H1 (cell line): ENCODE results near the gene RPTOR. TPM values are rescaled to one million over a fixed set of nuclear protein-coding genes. Genes with fewer than 3 reads are reported as not detected.

Source experiments
- CTCF ChIA-PET: fragments of 300-600 bp; sonication (Branson Sonifier 250); formaldehyde crosslinking; loops from one replicate; lab custom pipeline; 2021; ENCODE audit not compliant: partially characterized antibody; lab: Charles Lee
- POLR2A ChIA-PET: fragments of 300-600 bp; sonication (Branson Sonifier 250); formaldehyde crosslinking; loops from one replicate; lab custom pipeline; 2021; ENCODE audit warnings: inconsistent platforms; ENCODE audit not compliant: partially characterized antibody; lab: Charles Lee
- DNase-seq, 2 experiments: peaks; one replicate each; pipeline versions ENCODE4 v3.0.0 to v3.0.0-alpha.2; 2010 to 2022; ENCODE audit warnings: low spot score in 2 of 2, low read depth in 1 of 2, mixed read lengths in 1 of 2
- FAIRE-seq: peaks from 2 replicates; lab custom pipeline; 2011; peaks lifted over from hg19 to GRCh38; lab: Jason Lieb, UNC
- H2AFZ ChIP-seq: 2 replicates; pipeline ENCODE4 v1.8.1; 2012; ENCODE audit warnings: low read length, inconsistent platforms
- H2AK5ac ChIP-seq: 2 replicates; pipeline ENCODE4 v1.6.1; 2013; ENCODE audit warnings: low read depth, low read length
- H2BK120ac ChIP-seq: replicated peaks from 2 replicates; pipeline ENCODE3; 2013; ENCODE audit warnings: low read depth, low read length, inconsistent platforms
- H2BK12ac ChIP-seq: 2 replicates; pipeline ENCODE4 v1.6.1; 2013; ENCODE audit warnings: low read depth, low read length
- H2BK15ac ChIP-seq: 2 replicates; pipeline ENCODE4 v1.6.1; 2013; ENCODE audit warnings: low read length
- H2BK20ac ChIP-seq: 2 replicates; pipeline ENCODE4 v1.6.1; 2013; ENCODE audit warnings: low read length
- H2BK5ac ChIP-seq: 2 replicates; pipeline ENCODE4 v1.6.1; 2013; ENCODE audit warnings: low read depth, low read length
- H3K14ac ChIP-seq: 2 replicates; pipeline ENCODE4 v1.6.1; 2013; ENCODE audit warnings: inconsistent platforms; ENCODE audit not compliant: insufficient read length
- H3K18ac ChIP-seq: 2 replicates; pipeline ENCODE4 v1.6.1; 2013; ENCODE audit warnings: low read length; ENCODE audit errors: extremely low read depth
- H3K23ac ChIP-seq: 2 replicates; pipeline ENCODE4 v1.6.1; 2013; ENCODE audit warnings: inconsistent platforms; ENCODE audit not compliant: insufficient read length
- H3K23me2 ChIP-seq: 2 replicates; pipeline ENCODE4 v1.6.1; 2013; ENCODE audit warnings: low read depth, low read length
- H3K27ac ChIP-seq: 2 replicates; pipeline ENCODE4 v1.6.1; 2011; ENCODE audit warnings: low read depth, low read length, inconsistent platforms
- H3K27me3 ChIP-seq, 4 experiments: replicated peaks in 1 of 4; 1 replicate in 1 of 4; 2 replicates in 3 of 4; pipeline versions ENCODE4 v1.6.1 to v1.8.1; 2011 to 2013; ENCODE audit warnings: low read length in 3 of 4, mild to moderate bottlenecking in 3 of 4, inconsistent platforms in 2 of 4, mixed read lengths in 2 of 4, moderate library complexity in 1 of 4; ENCODE audit not compliant: control insufficient read depth in 3 of 4, insufficient read depth in 3 of 4; ENCODE audit errors: extremely low read depth in 1 of 4
- H3K36me3 ChIP-seq, 4 experiments: 2 replicates each; pipeline versions ENCODE4 v1.6.1 to v1.8.1; 2011 to 2013; ENCODE audit warnings: mild to moderate bottlenecking in 4 of 4, low read length in 3 of 4, moderate library complexity in 2 of 4, control low read depth in 1 of 4, inconsistent platforms in 1 of 4; ENCODE audit not compliant: insufficient read depth in 4 of 4, control insufficient read depth in 2 of 4
- H3K4ac ChIP-seq: replicated peaks from 2 replicates; pipeline ENCODE3; 2013; ENCODE audit warnings: low read length, low read depth, mixed read lengths, inconsistent platforms; ENCODE audit not compliant: insufficient read length
- H3K4me1 ChIP-seq, 4 experiments: replicated peaks in 1 of 4; 1 replicate in 1 of 4; 2 replicates in 3 of 4; pipeline versions ENCODE4 v1.6.1 to v1.8.1; 2011 to 2013; ENCODE audit warnings: low read length in 3 of 4, inconsistent platforms in 2 of 4, mixed read lengths in 1 of 4; ENCODE audit not compliant: insufficient read depth in 4 of 4, control insufficient read depth in 3 of 4
- H3K4me2 ChIP-seq, 2 experiments: 2 replicates each; pipeline versions ENCODE4 v1.6.1 to v1.8.1; 2011 to 2013; ENCODE audit warnings: low read depth in 2 of 2, low read length in 2 of 2, control low read depth in 1 of 2, inconsistent platforms in 1 of 2, mild to moderate bottlenecking in 1 of 2; ENCODE audit not compliant: insufficient read depth in 1 of 2
- H3K4me3 ChIP-seq, 4 experiments: fragments of 200-600, 300-600 bp in 1 of 4; sonication (generic), shearing (Covaris generic), sonication (Bioruptor Twin) in 1 of 4; 2 replicates each; pipeline versions ENCODE4 v1.5.1 to v1.8.1; 2011 to 2016; ENCODE audit warnings: low read length in 4 of 4, low read depth in 3 of 4, control low read depth in 2 of 4, inconsistent platforms in 2 of 4, mild to moderate bottlenecking in 2 of 4, mixed read lengths in 1 of 4, moderate library complexity in 1 of 4; ENCODE audit not compliant: insufficient read depth in 2 of 4; ENCODE audit errors: extremely low read depth in 1 of 4
- H3K56ac ChIP-seq: replicated peaks from 2 replicates; pipeline ENCODE3; 2013; ENCODE audit warnings: low read depth, mild to moderate bottlenecking, mixed read lengths, low read length, inconsistent platforms; ENCODE audit not compliant: insufficient read length
- H3K79me1 ChIP-seq: 2 replicates; pipeline ENCODE4 v1.6.1; 2013; ENCODE audit warnings: low read depth, low read length, control low read depth
- H3K79me2 ChIP-seq, 2 experiments: 2 replicates each; pipeline versions ENCODE4 v1.6.1 to v1.8.1; 2012 to 2013; ENCODE audit warnings: low read length in 2 of 2, mild to moderate bottlenecking in 2 of 2, inconsistent platforms in 1 of 2; ENCODE audit not compliant: insufficient read depth in 2 of 2, control insufficient read depth in 1 of 2
- H3K9ac ChIP-seq, 4 experiments: replicated peaks in 1 of 4; 1 replicate in 1 of 4; 2 replicates in 3 of 4; pipeline versions ENCODE4 v1.6.1 to v1.8.1; 2011 to 2013; ENCODE audit warnings: low read depth in 3 of 4, low read length in 3 of 4, control low read depth in 2 of 4, mild to moderate bottlenecking in 2 of 4, moderate library complexity in 2 of 4, inconsistent platforms in 1 of 4; ENCODE audit errors: extremely low read depth in 1 of 4
- H3K9me3 ChIP-seq, 2 experiments: 2 replicates each; pipeline versions ENCODE4 v1.6.1 to v1.8.1; 2012 to 2013; ENCODE audit warnings: mild to moderate bottlenecking in 2 of 2, moderate library complexity in 2 of 2, control low read depth in 1 of 2, inconsistent platforms in 1 of 2, low read depth in 1 of 2, low read length in 1 of 2, mixed read lengths in 1 of 2; ENCODE audit not compliant: insufficient read depth in 2 of 2
- H4K20me1 ChIP-seq, 2 experiments: replicated peaks in 1 of 2; 2 replicates each; pipeline versions ENCODE3 to v1.8.1; 2011 to 2013; ENCODE audit warnings: inconsistent platforms in 2 of 2, low read length in 2 of 2, mild to moderate bottlenecking in 1 of 2; ENCODE audit not compliant: insufficient read depth in 2 of 2, control insufficient read depth in 1 of 2
- H4K5ac ChIP-seq: 2 replicates; pipeline ENCODE4 v1.6.1; 2013; ENCODE audit warnings: low read length, low read depth, mixed read lengths, inconsistent platforms; ENCODE audit not compliant: insufficient read length
- H4K8ac ChIP-seq: 2 replicates; pipeline ENCODE4 v1.8.0; 2013; ENCODE audit warnings: mild to moderate bottlenecking, moderate library complexity, low read length, inconsistent platforms; ENCODE audit not compliant: insufficient read depth; ENCODE audit errors: extremely low read depth
- H4K91ac ChIP-seq: replicated peaks from 2 replicates; pipeline ENCODE3; 2013; ENCODE audit warnings: low read length, mixed read lengths, inconsistent platforms; ENCODE audit not compliant: insufficient read length
- CREB1 ChIP-seq: IDR thresholded peaks from 2 replicates; pipeline ENCODE4 v1.6.1; 2012; ENCODE audit warnings: inconsistent platforms
- EGR1 ChIP-seq: IDR thresholded peaks from 2 replicates; pipeline ENCODE4 v1.6.1; 2011; ENCODE audit warnings: low read depth, low read length, borderline replicate concordance
- EZH2 ChIP-seq: fragments of 200-600 bp; sonication (generic); IDR thresholded peaks from 2 replicates; pipeline ENCODE4 v1.7.1; 2012; ENCODE audit warnings: low read depth, mild to moderate bottlenecking, moderate library complexity, low read length, inconsistent platforms; ENCODE audit not compliant: severe bottlenecking
- GTF2F1 ChIP-seq: IDR thresholded peaks from 2 replicates; pipeline ENCODE4 v1.6.1; 2012; ENCODE audit warnings: low read depth, low read length, improper control_type of control experiment, borderline replicate concordance
- KDM1A ChIP-seq: fragments of 200-600, 300-600 bp; sonication (generic); IDR thresholded peaks from 2 replicates; pipeline ENCODE4 v1.7.1; 2016; ENCODE audit warnings: mild to moderate bottlenecking, low read length, borderline replicate concordance
- NANOG ChIP-seq: IDR thresholded peaks from 2 replicates; pipeline ENCODE4 v1.6.1; 2011; ENCODE audit warnings: low read length, low read depth, mild to moderate bottlenecking, inconsistent platforms; ENCODE audit not compliant: insufficient read depth, poor library complexity, severe bottlenecking
- NRF1 ChIP-seq: IDR thresholded peaks from 2 replicates; pipeline ENCODE4 v1.6.1; 2011; ENCODE audit warnings: mild to moderate bottlenecking, low read depth, low read length, improper control_type of control experiment
- SP1 ChIP-seq: IDR thresholded peaks from 2 replicates; pipeline ENCODE4 v1.6.1; 2011; ENCODE audit warnings: low read depth, low read length
- SP2 ChIP-seq: IDR thresholded peaks from 2 replicates; pipeline ENCODE4 v1.6.1; 2012; ENCODE audit warnings: mild to moderate bottlenecking, low read length, inconsistent platforms
- SRF ChIP-seq: IDR thresholded peaks from 2 replicates; pipeline ENCODE4 v1.6.1; 2011; ENCODE audit warnings: mild to moderate bottlenecking, low read depth, low read length, moderate library complexity
- TBP ChIP-seq: IDR thresholded peaks from 2 replicates; pipeline ENCODE4 v1.6.1; 2011; ENCODE audit warnings: low read depth, low read length, improper control_type of control experiment
- TCF12 ChIP-seq: IDR thresholded peaks from 2 replicates; pipeline ENCODE4 v1.6.1; 2011; ENCODE audit warnings: low read depth, mild to moderate bottlenecking, low read length
- YY1 ChIP-seq: IDR thresholded peaks from 2 replicates; pipeline ENCODE4 v1.6.1; 2011; ENCODE audit warnings: low read depth, mild to moderate bottlenecking, low read length
- WGBS, 2 experiments: shearing (Covaris generic) in 1 of 2; methylation state at CpG; one replicate each; pipeline versions ENCODE4 v1.1.6 to v1.1.7; 2013 to 2015; ENCODE audit warnings: low lambda C conversion rate in 2 of 2, mixed read lengths in 2 of 2, inconsistent platforms in 1 of 2, low coverage in 1 of 2, missing lambda C conversion rate in 1 of 2; ENCODE audit not compliant: insufficient replicate concordance in 2 of 2, insufficient coverage in 1 of 2, insufficient read length in 1 of 2; ENCODE audit errors: extremely low coverage in 1 of 2, missing lambda C conversion rate in 1 of 2; 5-methylcytosine and 5-hydroxymethylcytosine counted together
- polyA plus RNA-seq, 7 experiments: library from polyadenylated mRNA; depleted of rRNA in 3 of 7; stranded (reverse) in 5 of 7; unstranded in 2 of 7; fragments of >200 nt in 5 of 7; fragments of 200-250 nt in 2 of 7; gene quantifications; 1 replicate in 5 of 7; 2 replicates in 1 of 7; 4 replicates in 1 of 7; pipeline versions ENCODE4 v1.2.1 to v1.2.3, GENCODE V29; 2011 to 2013; ENCODE audit warnings: missing spikeins in 2 of 7, mixed read lengths in 2 of 7
- total RNA-seq: library from RNA; stranded (reverse); fragmentation: NEBNext Ultra II Directional; extraction: Animal tissue kit (Norgen Biotek cat#: 25700); gene quantifications from 2 replicates; pipeline ENCODE4 v1.2.1, GENCODE V29; 2021
- TF ChIP-seq, protein P1 (sequence below): IDR thresholded peaks from 2 replicates; pipeline ENCODE4 v1.6.1; 2012; ENCODE audit warnings: inconsistent platforms

Gene RPTOR
- total and polyA plus RNA-seq, 2 of the 8 experiments (the other 6 are each of a cell fraction or from before 2014, with no cell fraction given): 6.9 to 28.7 TPM

GRCh38 chr17:80863626-80864025 is 319.0 kb downstream of the RPTOR start:
- H3K4me1 ChIP-seq: peaks cover 4 to 21% (median 13%) of the 10 kb centered on the region in 4 experiments
- H4K8ac ChIP-seq: no peak overlapping the region
- no peaks in the 10 kb centered on the region for H3K27me3 ChIP-seq
- no peak overlapping the region for H2AFZ ChIP-seq
- H2BK20ac ChIP-seq: no peak overlapping the region
- no peak overlapping the region for H3K9ac ChIP-seq
- no peak overlapping the region for H3K4me3 ChIP-seq
- no peaks in the 10 kb centered on the region; the same call in 1 of the 2 replicates for H3K79me1 ChIP-seq
- H3K36me3 ChIP-seq: no peaks in the 10 kb centered on the region; a peak in 1 of 8 replicates
- no peaks in the 10 kb centered on the region for H4K20me1 ChIP-seq
- H2BK5ac ChIP-seq: no peak overlapping the region
- H3K4ac ChIP-seq: no peak overlapping the region
- no peak overlapping the region for H4K5ac ChIP-seq
- no peak overlapping the region for H2BK120ac ChIP-seq
- H3K18ac ChIP-seq: no peak overlapping the region
- H3K14ac ChIP-seq: no peak overlapping the region
- TF ChIP-seq, protein P1, sequence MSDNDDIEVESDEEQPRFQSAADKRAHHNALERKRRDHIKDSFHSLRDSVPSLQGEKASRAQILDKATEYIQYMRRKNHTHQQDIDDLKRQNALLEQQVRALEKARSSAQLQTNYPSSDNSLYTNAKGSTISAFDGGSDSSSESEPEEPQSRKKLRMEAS: no peak
- TF ChIP-seq SP2: no peak
- TF ChIP-seq EGR1: no peak
- no peak for TF ChIP-seq KDM1A
- no peak for TF ChIP-seq TCF12
- TF ChIP-seq GTF2F1: no peak
- TF ChIP-seq SP1: no peak
- TF ChIP-seq NRF1: no peak
- no peak for TF ChIP-seq NANOG
- no peak for TF ChIP-seq EZH2
- no peak for TF ChIP-seq YY1
- no peak for TF ChIP-seq CREB1
- no peak for TF ChIP-seq SRF
- TF ChIP-seq TBP: no peak
- H3K9me3 ChIP-seq: no peaks in the 10 kb centered on the region
- no peak overlapping the region for H3K23ac ChIP-seq
- no peaks in the 10 kb centered on the region for H3K79me2 ChIP-seq
- CTCF ChIA-PET: interaction anchor here (0.9 kb wide), 1 partner anchor 9 kb away, joined by 3 read pairs; no protein-coding TSS in a partner anchor
- DNase-seq (no peak), FAIRE-seq (no peak)
- H3K27ac ChIP-seq: no peak overlapping the region
- H3K4me2 ChIP-seq: no peak overlapping the region
- POLR2A ChIA-PET: no interaction called here
- H3K23me2 ChIP-seq: no peaks in the 10 kb centered on the region
- H2AK5ac ChIP-seq: no peak overlapping the region
- WGBS, 2 experiments: 95% methylated on average over 13 of the region's 13 CpGs; no CpG with 5 or more reads in 1 of the 2 experiments
- H3K56ac ChIP-seq: no peak overlapping the region
- no peak overlapping the region for H4K91ac ChIP-seq
- no peak overlapping the region for H2BK15ac ChIP-seq
- no peak overlapping the region for H2BK12ac ChIP-seq
